Stimulated activated CD4-positive, alpha-beta T cell treated with anti-CD3 and anti-CD28 coated beads, Interleukin-4, amount 100 ng/mL, for 1 hour (primary cell): ENCODE measurements around the gene HPX.

Source experiments
- DNase-seq: peaks from one replicate; pipeline ENCODE4 v3.0.0-alpha.2; 2020

The HPX gene

GRCh38 chr11:6388748-6389147, 52.0 kb downstream of the HPX start:
- no peak for DNase-seq

GRCh38 chr11:6387811-6388599, 52.8 kb downstream of the HPX start:
- DNase-seq: no peak

DNA sequence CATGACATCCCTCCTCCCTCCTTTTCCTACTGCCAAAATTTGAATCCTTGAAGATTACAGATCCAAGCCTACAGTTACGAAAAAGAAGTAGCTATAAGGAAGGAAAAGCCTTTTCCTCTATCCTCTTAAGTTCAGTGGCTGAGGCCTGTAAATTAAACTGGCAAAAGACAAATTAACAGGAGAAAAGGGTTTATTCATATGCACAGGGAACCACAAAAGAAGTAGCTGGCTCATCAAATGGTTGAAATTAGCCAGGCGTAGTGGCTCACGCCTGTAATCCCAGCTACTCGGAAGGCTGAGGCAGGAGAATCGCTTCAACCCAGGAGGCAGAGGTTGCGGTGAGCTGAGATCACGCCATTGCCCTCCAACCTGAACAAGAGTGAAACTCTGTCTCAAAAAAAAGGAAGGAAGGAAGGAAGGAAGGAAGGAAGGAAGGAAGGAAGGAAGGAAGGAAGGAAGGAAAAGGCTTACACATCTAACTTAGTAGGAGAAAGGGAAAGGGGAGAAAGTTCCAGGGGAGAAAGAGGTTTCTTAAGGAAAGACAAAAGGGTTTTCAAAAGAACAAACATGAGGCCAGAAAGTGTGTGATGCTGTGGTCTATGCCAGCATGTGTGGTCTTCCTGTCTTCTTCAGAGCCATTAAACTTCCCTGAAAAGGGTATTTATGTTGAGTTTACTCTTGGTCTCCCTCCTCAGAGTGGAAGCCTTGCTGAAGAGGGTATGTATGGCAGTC, 55.6 kb downstream of the HPX start:
- no peak for DNase-seq
